ENCODE data around the gene ECEL1. TPM values are rescaled to one million over a fixed set of nuclear protein-coding genes. Genes with fewer than 3 reads are reported as not detected.

ECEL1 gene
- total RNA-seq, 3 donors from 2014 or later (not counting 1 experiment from before 2014, with no cell fraction given), result not detected

DNA sequence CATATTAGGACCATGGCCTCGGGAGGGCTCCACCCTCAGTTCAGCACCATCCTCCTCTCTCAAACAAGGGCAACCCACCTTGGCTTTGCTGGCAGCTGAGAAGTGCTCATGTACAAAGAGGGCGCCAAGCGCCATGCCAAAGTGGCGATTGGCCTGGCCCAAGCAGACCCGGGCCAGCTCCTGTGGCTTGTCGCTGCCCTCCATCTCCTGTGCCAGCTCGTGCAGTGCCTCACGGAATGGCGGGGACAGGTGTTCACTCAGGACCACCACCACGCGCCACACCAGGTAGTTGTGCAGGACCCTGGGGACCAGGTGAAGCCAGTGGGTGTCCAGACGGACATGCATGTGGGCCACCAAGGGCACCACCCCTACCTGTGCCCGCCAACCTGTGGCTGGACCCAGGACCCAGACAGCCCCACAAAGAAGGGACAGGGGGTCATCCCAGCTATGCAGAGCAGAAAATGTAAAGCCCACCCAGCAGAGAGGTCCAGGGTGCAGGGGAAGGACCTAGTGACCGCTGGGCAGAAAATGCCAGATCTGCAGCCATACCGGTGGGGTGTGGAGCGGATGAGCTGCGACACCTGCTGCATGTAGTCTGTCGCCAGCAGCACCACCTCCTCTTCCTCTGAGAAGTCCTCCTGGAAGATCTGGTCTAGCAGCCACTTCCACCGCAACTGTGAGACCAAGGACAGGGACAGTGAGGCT, 3.6 kb downstream of the ECEL1 start:
- Histone ChIP-seq H3K27ac (ENCODE audit: low read length) (no peak overlapping the region), H3K4me1 (ENCODE audit: control insufficient read depth, insufficient read depth, low read length) (peaks cover 6% of the 10 kb centered on the region), H3K4me3 (ENCODE audit: low read length) (no peak overlapping the region), H3K9me3 (ENCODE audit: control insufficient read depth, insufficient read depth, low read length) (no peaks in the 10 kb centered on the region), H3K36me3 (ENCODE audit: control insufficient read depth, insufficient read depth, low read length) (no peaks in the 10 kb centered on the region), H3K27me3 (ENCODE audit: control insufficient read depth, insufficient read depth, low read length) (peaks cover 6% of the 10 kb centered on the region)
- H3K4me1 Mint-ChIP-seq, result peaks cover 4 to 5% of the 10 kb centered on the region in 2 donors
- H3K27me3 Mint-ChIP-seq (ENCODE audit: low read depth in 2 of 2), result peaks cover 14 to 18% of the 10 kb centered on the region in 2 donors
- intact Hi-C loops (cut with micrococcal nuclease), result no loop called here
- ATAC-seq (no peak), DNase-seq (no peak)
- no peak for TF ChIP-seq CTCF (IDR thresholded peaks at IDR 0.05)
- no peak overlapping the region for H3K27ac Mint-ChIP-seq
- H3K9me3 Mint-ChIP-seq, result no peaks in the 10 kb centered on the region
- H3K4me3 Mint-ChIP-seq, result no peak overlapping the region
- 94% methylated on average over 19 of the region's 19 CpGs for WGBS (ENCODE audit: insufficient coverage)
- no peaks in the 10 kb centered on the region for H3K36me3 Mint-ChIP-seq

DNA sequence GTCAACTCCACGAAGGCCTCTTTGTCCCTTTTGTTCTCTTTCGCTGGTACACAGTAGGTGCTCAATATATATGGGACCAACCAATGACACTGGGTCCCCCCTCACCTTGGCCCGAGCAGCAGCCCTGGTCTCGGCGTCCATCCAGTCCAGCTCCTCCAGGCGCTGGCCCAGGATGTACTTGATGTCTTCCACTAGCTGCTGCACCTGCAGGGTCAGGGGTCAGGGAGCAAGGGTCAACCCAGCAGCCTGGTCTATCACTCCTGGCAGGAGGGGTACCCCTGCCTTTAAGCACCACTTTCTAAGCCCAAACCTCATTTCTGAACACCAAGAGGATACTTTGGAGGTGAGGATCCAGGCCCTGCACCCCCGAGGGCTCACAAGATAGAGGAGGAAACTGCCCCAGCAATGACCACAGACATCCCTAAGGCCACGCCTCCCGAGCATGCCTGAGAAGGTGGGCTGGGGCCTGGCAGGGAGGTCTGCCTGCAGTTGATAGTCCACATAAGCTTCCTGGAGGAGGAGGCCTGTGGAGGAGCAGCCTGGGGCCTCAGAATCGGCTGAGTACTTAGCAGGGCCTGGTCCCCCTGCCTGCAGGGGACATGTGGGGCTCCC, 4.2 kb downstream of the ECEL1 start:
- Mint-ChIP-seq H3K4me3 (no peak overlapping the region), H3K36me3 (no peaks in the 10 kb centered on the region), H3K9me3 (no peaks in the 10 kb centered on the region), H3K27me3 (ENCODE audit: low read depth in 2 of 2) (peaks cover 8 to 11% of the 10 kb centered on the region in 2 donors), H3K27ac (no peak overlapping the region), H3K4me1 (no peaks in the 10 kb centered on the region)
- no peak for DNase-seq
- Histone ChIP-seq H3K36me3 (ENCODE audit: control insufficient read depth, insufficient read depth, low read length) (no peaks in the 10 kb centered on the region), H3K9me3 (ENCODE audit: control insufficient read depth, insufficient read depth, low read length) (no peaks in the 10 kb centered on the region), H3K27ac (ENCODE audit: low read length) (no peak overlapping the region), H3K4me1 (ENCODE audit: control insufficient read depth, insufficient read depth, low read length) (peaks cover 6% of the 10 kb centered on the region), H3K4me3 (ENCODE audit: low read length) (no peak overlapping the region), H3K27me3 (ENCODE audit: control insufficient read depth, insufficient read depth, low read length) (peaks cover 6% of the 10 kb centered on the region)
- TF ChIP-seq CTCF (IDR thresholded peaks at IDR 0.05), result no peak
- intact Hi-C loops (cut with micrococcal nuclease), result no loop called here
- ATAC-seq, result no peak
- WGBS (ENCODE audit: insufficient coverage), result 87% methylated on average over 10 of the region's 10 CpGs

DNA sequence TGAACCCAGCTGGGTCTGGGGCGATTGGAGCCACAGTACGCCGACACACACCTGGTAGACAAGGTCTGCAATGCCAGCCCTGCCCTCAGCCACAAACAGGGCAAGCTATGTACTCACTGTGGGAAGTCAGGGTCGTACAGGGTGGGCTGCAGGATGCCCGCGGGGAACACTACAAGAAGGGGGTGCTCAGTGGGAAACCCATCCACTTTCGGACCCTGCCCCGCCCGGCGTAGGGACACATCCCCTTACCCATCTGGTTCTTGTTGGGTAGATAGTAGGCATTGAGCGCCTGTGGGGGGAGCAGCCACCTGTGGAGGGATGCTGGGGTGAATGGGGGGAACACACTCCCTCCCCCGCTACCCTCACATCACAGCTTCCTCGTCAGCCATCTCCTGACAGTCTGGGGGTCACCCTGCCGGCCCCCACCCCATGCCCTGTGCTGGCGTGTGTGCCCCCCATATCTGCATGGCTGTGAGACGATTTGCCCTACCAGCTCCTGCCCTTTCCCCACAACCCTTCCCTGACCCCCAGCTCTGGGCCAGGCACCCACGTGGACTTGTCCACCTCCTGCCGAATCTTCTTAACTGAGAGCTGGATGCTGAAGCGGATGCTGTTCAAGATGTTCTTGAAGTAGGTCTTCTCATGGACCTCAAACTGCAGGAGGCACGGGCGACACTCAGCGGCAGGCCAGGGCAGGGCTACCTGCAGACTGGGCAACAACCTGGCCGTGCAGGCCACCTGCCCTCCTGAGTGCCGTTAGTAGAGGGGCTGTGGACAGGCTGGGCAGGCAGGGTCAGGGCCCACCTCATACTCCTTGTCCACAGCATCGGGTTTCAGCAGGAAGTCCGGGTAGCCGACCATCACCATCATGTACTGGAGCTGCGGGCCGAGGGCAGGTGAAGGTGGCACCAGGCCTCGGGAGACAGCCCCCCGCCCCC, 5.1 kb downstream of the ECEL1 start:
- peaks cover 6 to 8% of the 10 kb centered on the region in 2 donors for H3K27me3 Mint-ChIP-seq (ENCODE audit: low read depth in 2 of 2)
- H3K4me3 Mint-ChIP-seq, result no peak overlapping the region
- TF ChIP-seq CTCF (IDR thresholded peaks at IDR 0.05), result no peak
- no peak overlapping the region for H3K27ac ChIP-seq (ENCODE audit: low read length)
- H3K27ac Mint-ChIP-seq, result no peak overlapping the region
- no peaks in the 10 kb centered on the region for H3K9me3 ChIP-seq (ENCODE audit: control insufficient read depth, insufficient read depth, low read length)
- H3K36me3 Mint-ChIP-seq, result no peaks in the 10 kb centered on the region
- H3K36me3 ChIP-seq (ENCODE audit: control insufficient read depth, insufficient read depth, low read length), result no peaks in the 10 kb centered on the region
- 87% methylated on average over 25 of the region's 31 CpGs for WGBS (ENCODE audit: insufficient coverage)
- DNase-seq, result no peak
- H3K4me1 Mint-ChIP-seq, result no peaks in the 10 kb centered on the region
- no peak overlapping the region for H3K4me3 ChIP-seq (ENCODE audit: low read length)
- ATAC-seq, result no peak
- intact Hi-C loops (cut with micrococcal nuclease), result no loop called here
- no peaks in the 10 kb centered on the region for H3K9me3 Mint-ChIP-seq
- peaks cover 6% of the 10 kb centered on the region for H3K4me1 ChIP-seq (ENCODE audit: control insufficient read depth, insufficient read depth, low read length)
- H3K27me3 ChIP-seq (ENCODE audit: control insufficient read depth, insufficient read depth, low read length), result peaks cover 4% of the 10 kb centered on the region

All from natural killer cell (primary cell).